Mucosa of descending colon (tissue), 3 donors: Measurements from ENCODE around the gene KCNQ2. TPM values are rescaled to one million over a fixed set of nuclear protein-coding genes. Genes with fewer than 3 reads are reported as not detected.

Experiments used
- ATAC-seq: fragments of 200-7000 bp; cut with Tn5 transposase; one replicate; pipeline ENCODE4 v1.9.1; 2020; ENCODE audit warnings: mild to moderate bottlenecking, moderate library complexity
- DNase-seq, 3 donors: peaks; one replicate each; pipeline ENCODE4 v3.0.0-alpha.2; 2020
- H3K36me3 ChIP-seq: fragments of 200-600 bp; one replicate; pipeline ENCODE4 v1.8.0; 2021; ENCODE audit warnings: low read depth, mild to moderate bottlenecking
- H3K4me1 ChIP-seq: fragments of 200-600 bp; one replicate; pipeline ENCODE4 v1.8.0; 2021; ENCODE audit warnings: low read depth, mild to moderate bottlenecking
- H3K4me3 ChIP-seq: fragments of 200-600 bp; one replicate; pipeline ENCODE4 v1.8.0; 2021; ENCODE audit warnings: mild to moderate bottlenecking
- H3K9me3 ChIP-seq: fragments of 200-600 bp; one replicate; pipeline ENCODE4 v1.8.0; 2021; ENCODE audit warnings: mild to moderate bottlenecking
- intact Hi-C, 2 donors: fragments of 100-400 bp; cut with DNase I in 1 of 2; cut with micrococcal nuclease in 1 of 2; formaldehyde crosslinking; loops; one replicate each; pipeline versions ENCODE4 v1.11.0 to v1.11.1; 2022; cut with DNase I, micrococcal nuclease
- total RNA-seq, 3 donors: library from RNA; stranded (reverse); fragmentation: NEBNext Ultra II Directional in 2 of 3; extraction: Animal tissue kit (Norgen Biotek cat#: 25700) in 2 of 3; gene quantifications; one replicate each; pipeline versions ENCODE4 v1.2.1 to v1.2.4, GENCODE V29; 2021 to 2023
- TF ChIP-seq, protein P1 (sequence below): fragments of 200-600 bp; IDR thresholded peaks from one replicate; pipeline ENCODE4 v1.8.0; 2022; ENCODE audit warnings: antibody characterized with exemption, mild to moderate bottlenecking
- donor health status: DM: no; HTN: no; CAD: no; lungs with moderate emphysema.
- donor health status: DM: no; HTN: no; CAD: no.
- donor health status: DM: no; HTN: yes; CAD: no.

KCNQ2 gene
- total RNA-seq, 3 donors from 2014 or later, result 1.4 TPM; not detected in 2

DNA sequence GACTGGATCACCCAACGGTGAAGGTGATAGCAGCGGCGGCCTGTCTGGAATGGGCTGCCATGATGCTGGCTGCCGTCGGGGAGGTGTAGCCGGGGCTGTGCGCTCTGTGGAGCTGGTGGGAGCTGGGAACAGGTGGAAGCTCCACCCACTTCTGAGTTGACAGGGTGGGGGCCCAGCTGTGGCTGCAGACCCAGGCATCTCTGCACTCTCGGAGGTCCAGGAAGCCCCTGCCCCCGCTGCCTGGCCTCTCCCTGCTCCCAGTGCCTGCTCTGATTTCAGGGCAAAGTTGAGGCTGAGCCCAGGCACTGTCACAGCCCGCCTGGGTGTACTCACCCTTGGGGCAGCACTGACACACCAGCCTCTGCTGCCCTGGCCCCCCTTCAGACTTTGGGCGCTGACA lies 93.2 kb downstream of the KCNQ2 start:
- intact Hi-C loops, result no loop called here
- ATAC-seq, result no peak

DNA sequence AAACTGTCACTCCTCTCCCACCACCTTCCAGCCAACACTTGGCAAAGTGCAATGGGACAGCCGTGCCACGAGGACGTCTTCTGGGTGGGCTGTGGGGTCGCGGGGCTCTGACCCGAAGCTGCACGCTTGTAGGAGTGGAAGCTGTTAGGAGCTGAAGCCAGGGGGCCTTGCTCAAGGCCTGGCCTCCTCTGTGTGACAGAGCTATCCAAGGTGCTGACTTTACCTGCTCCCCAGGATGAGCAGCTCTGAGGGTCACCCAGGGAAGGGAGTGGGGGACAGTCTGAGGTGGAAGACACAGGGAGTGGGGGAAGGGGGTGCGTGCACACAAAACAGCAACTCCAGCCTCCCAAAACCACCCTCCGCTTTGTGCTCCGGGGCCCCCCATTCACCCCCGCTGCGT lies 93.8 kb downstream of the KCNQ2 start:
- no peaks in the 10 kb centered on the region for H3K36me3 ChIP-seq
- TF ChIP-seq, protein P1, sequence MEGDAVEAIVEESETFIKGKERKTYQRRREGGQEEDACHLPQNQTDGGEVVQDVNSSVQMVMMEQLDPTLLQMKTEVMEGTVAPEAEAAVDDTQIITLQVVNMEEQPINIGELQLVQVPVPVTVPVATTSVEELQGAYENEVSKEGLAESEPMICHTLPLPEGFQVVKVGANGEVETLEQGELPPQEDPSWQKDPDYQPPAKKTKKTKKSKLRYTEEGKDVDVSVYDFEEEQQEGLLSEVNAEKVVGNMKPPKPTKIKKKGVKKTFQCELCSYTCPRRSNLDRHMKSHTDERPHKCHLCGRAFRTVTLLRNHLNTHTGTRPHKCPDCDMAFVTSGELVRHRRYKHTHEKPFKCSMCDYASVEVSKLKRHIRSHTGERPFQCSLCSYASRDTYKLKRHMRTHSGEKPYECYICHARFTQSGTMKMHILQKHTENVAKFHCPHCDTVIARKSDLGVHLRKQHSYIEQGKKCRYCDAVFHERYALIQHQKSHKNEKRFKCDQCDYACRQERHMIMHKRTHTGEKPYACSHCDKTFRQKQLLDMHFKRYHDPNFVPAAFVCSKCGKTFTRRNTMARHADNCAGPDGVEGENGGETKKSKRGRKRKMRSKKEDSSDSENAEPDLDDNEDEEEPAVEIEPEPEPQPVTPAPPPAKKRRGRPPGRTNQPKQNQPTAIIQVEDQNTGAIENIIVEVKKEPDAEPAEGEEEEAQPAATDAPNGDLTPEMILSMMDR, result no peak
- DNase-seq, result no peak
- no peaks in the 10 kb centered on the region for H3K9me3 ChIP-seq
- H3K4me3 ChIP-seq, result no peak overlapping the region
- H3K4me1 ChIP-seq, result no peaks in the 10 kb centered on the region
- intact Hi-C loops, result no loop called here
- ATAC-seq, result no peak

More for the DNA sequence above, 93.2 kb downstream of the KCNQ2 start:
- H3K4me1 ChIP-seq, result no peaks in the 10 kb centered on the region
- H3K36me3 ChIP-seq, result no peaks in the 10 kb centered on the region
- DNase-seq, result no peak
- TF ChIP-seq, protein P1, result no peak
- H3K9me3 ChIP-seq, result no peaks in the 10 kb centered on the region
- H3K4me3 ChIP-seq, result no peak overlapping the region

DNA sequence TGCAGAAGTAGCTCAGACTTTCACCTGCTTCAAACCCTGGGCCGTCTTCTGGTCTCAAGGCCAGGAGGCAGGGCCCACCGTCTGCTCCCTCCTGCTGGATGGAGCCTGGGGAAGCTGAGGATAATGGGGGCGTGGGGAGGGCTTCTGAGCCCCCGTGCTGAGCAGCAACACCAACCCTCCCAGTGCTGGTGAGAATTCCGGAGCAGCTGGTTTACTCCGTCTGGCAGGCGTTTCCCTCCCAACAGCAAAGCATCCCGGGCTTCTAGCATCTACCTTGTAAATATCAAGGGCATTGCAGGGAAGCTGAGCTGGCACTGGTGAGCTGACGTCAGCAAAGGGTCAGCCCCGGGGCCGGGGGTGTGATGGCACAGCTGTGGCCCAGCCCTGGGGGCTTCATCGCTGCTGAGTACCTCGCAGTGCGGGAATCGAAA lies 94.5 kb downstream of the KCNQ2 start:
- intact Hi-C loops, result no loop called here
- H3K36me3 ChIP-seq, result no peaks in the 10 kb centered on the region
- H3K9me3 ChIP-seq, result no peaks in the 10 kb centered on the region
- no peaks in the 10 kb centered on the region for H3K4me1 ChIP-seq
- no peak for ATAC-seq
- TF ChIP-seq, protein P1, result no peak
- H3K4me3 ChIP-seq, result no peak overlapping the region
- no peak for DNase-seq

DNA sequence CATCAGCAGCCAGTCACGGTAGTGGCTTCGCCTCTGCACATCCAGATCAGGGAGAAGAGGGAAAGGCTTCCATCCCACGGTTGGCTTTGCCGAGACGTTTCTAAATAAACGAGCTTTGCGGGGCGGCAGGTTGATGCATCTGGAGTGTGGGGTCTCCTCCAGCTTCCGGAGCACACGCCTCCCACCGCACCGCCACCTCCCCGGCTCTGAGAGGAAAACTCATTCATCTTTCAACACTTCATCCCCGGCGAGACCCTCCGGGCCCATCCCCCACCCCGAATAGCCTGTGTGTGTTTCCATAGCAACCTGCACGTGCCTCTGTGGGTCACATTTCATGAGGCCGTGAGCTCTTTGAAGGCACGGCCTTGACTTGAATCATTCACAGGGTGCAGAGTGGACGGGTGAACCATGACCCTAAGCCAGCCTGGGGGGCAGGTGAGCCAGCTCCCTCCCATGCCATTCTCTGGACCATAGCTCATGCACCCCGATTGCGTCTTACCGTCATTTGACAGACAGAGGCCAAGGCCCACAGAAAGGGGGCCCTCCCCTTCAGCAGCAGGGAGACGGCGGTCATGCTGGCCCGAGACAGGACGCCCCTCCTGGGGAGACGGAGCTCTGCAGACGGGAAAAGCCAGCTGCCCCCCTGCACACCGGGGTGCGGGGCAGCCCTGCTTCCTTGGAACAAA lies 95.1 kb downstream of the KCNQ2 start:
- ATAC-seq (no peak), DNase-seq (no peak)
- H3K9me3 ChIP-seq, result no peaks in the 10 kb centered on the region
- TF ChIP-seq, protein P1, result no peak
- intact Hi-C loops, result no loop called here
- no peaks in the 10 kb centered on the region for H3K36me3 ChIP-seq
- no peaks in the 10 kb centered on the region for H3K4me1 ChIP-seq
- H3K4me3 ChIP-seq, result no peak overlapping the region

DNA sequence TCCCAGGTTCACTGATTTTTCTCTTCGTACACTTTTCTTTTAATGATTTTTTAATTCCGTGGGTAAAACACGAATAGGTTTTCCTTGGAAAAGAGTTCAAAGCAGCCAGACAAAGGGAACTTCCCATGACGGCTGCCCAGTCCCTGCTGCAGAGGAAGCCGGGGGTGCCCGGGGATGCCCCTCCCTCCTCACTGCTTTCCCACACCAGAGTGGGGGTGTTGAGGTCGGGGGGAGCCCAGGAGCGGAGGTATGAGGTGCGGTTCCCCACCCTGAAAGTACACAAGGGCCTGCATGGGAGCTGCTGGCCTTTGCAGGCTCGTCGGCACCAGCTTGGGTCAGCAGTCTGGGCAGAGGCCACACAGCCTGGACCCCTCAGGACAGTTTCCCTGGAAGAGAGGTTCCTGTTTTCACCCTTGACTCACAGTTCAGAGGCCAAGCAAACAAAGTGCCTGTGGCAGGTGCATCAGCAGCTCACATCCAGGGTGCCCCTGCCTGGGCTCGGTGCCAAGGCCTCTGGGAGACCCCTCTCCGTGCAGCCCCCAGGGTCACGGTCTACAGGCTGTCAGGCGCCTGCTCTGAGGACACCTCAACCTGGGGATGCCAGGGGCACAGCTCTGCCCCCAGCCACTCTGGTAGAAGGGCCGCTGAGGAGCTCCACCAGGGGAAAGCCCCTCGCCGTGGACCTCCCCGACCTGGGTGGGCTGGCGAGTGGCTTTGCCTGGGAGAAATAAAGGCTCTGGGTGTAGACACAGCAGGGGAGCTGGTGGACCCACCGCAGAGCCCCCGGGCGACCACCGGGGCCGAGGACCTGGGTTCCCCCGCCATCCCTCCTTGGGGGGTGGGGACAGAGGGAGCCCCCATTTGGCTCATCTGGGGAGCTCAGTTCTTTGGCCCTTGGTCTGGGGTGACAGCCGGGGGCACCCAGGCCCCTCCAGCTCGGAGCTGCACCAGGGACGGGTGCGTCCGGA lies 95.9 kb downstream of the KCNQ2 start:
- Histone ChIP-seq H3K9me3 (no peaks in the 10 kb centered on the region), H3K4me1 (no peaks in the 10 kb centered on the region), H3K4me3 (no peak overlapping the region), H3K36me3 (no peaks in the 10 kb centered on the region)
- ATAC-seq (no peak), DNase-seq (no peak)
- TF ChIP-seq, protein P1, result no peak
- intact Hi-C loops, result no loop called here
